Measurements from ENCODE around the gene KCNAB2.

The KCNAB2 gene

GRCh38 chr1:6066680-6067079, 21.0 kb downstream of the KCNAB2 start:
- no peak overlapping the region for H3K4me3 ChIP-seq (ENCODE audit: low read depth, low read length)
- TF ChIP-seq CTCF (IDR thresholded peaks at IDR 0.05; ENCODE audit: insufficient read depth, low read depth, low read length, missing control alignments): no peak
- no peak for DNase-seq (ENCODE audit: low read depth)

- no peak overlapping the region for H3K4me3 ChIP-seq (ENCODE audit: low read depth, low read length)
- no peak for TF ChIP-seq CTCF (IDR thresholded peaks at IDR 0.05; ENCODE audit: insufficient read depth, low read depth, low read length, missing control alignments)
- DNase-seq (ENCODE audit: low read depth): no peak
Observed at GRCh38 chr1:6068073-6068472, 22.4 kb downstream of the KCNAB2 start.

- no peak for DNase-seq (ENCODE audit: low read depth)
- TF ChIP-seq CTCF (IDR thresholded peaks at IDR 0.05; ENCODE audit: insufficient read depth, low read depth, low read length, missing control alignments): no peak
- H3K4me3 ChIP-seq (ENCODE audit: low read depth, low read length): no peak overlapping the region
Observed at GRCh38 chr1:6068932-6069331, 23.2 kb downstream of the KCNAB2 start.

GRCh38 chr1:6069573-6069972, 23.9 kb downstream of the KCNAB2 start:
- DNase-seq (ENCODE audit: low read depth): no peak
- TF ChIP-seq CTCF (IDR thresholded peaks at IDR 0.05; ENCODE audit: insufficient read depth, low read depth, low read length, missing control alignments): no peak
- no peak overlapping the region for H3K4me3 ChIP-seq (ENCODE audit: low read depth, low read length)

- TF ChIP-seq CTCF (IDR thresholded peaks at IDR 0.05; ENCODE audit: insufficient read depth, low read depth, low read length, missing control alignments): no peak
- DNase-seq (ENCODE audit: low read depth): no peak
Observed at GRCh38 chr1:6070450-6070974, 24.8 kb downstream of the KCNAB2 start.

GRCh38 chr1:6071219-6071618, 25.5 kb downstream of the KCNAB2 start:
- no peak for DNase-seq (ENCODE audit: low read depth)
- no peak for TF ChIP-seq CTCF (IDR thresholded peaks at IDR 0.05; ENCODE audit: insufficient read depth, low read depth, low read length, missing control alignments)

More at GRCh38 chr1:6070450-6070974, 24.8 kb downstream of the KCNAB2 start:
- no peak overlapping the region for H3K4me3 ChIP-seq (ENCODE audit: low read depth, low read length)

GRCh38 chr1:6072774-6073479, 27.2 kb downstream of the KCNAB2 start:
- DNase-seq (ENCODE audit: low read depth): no peak
- TF ChIP-seq CTCF (IDR thresholded peaks at IDR 0.05; ENCODE audit: insufficient read depth, low read depth, low read length, missing control alignments): no peak
- H3K4me3 ChIP-seq (ENCODE audit: low read depth, low read length): no peak overlapping the region

More at GRCh38 chr1:6071219-6071618, 25.5 kb downstream of the KCNAB2 start:
- H3K4me3 ChIP-seq (ENCODE audit: low read depth, low read length): no peak overlapping the region
